ENCODE measurements around the gene RNF14. TPM values are rescaled to one million over a fixed set of nuclear protein-coding genes. Genes with fewer than 3 reads are reported as not detected.

The RNF14 gene
- total and polyA plus RNA-seq, 2 experiments from 2014 or later = 8.9 to 19.0 TPM

- peaks cover 2% of the 10 kb centered on the region; the same call in 1 of the 3 replicates for H3K9me3 Mint-ChIP-seq
Observed at GRCh38 chr5:142025637-142026036, 56.7 kb downstream of the RNF14 start.

GRCh38 chr5:142032150-142032549 is 63.2 kb downstream of the RNF14 start:
- Histone ChIP-seq H3K27me3 (ENCODE audit: insufficient read depth) (no peaks in the 10 kb centered on the region), H3K79me2 (replicated peaks; ENCODE audit: insufficient read depth) (no peaks in the 10 kb centered on the region), H4K20me1 (replicated peaks; ENCODE audit: insufficient read depth) (no peaks in the 10 kb centered on the region), H3K36me3 (ENCODE audit: insufficient read depth) (no peaks in the 10 kb centered on the region), H3K4me1 (ENCODE audit: insufficient read depth) (no peaks in the 10 kb centered on the region), H2AFZ (no peak overlapping the region), H3K4me2 (no peak overlapping the region), H3K27ac (ENCODE audit: low read depth) (no peak overlapping the region), H3F3A (replicated peaks; ENCODE audit: low read depth) (no peaks in the 10 kb centered on the region), H3K9me2 (ENCODE audit: insufficient read depth) (no peaks in the 10 kb centered on the region), H3K4me3 (no peak overlapping the region)
- H3K27me3 Mint-ChIP-seq (ENCODE audit: insufficient read depth, low read depth, poor library complexity) = peaks cover 5% of the 10 kb centered on the region
- H3K9me3 Mint-ChIP-seq = no peaks in the 10 kb centered on the region
- no peak overlapping the region for H3K4me3 Mint-ChIP-seq
- H3K36me3 Mint-ChIP-seq (ENCODE audit: low read depth) = no peaks in the 10 kb centered on the region
- TF ChIP-seq JUNB (IDR thresholded peaks at IDR 0.05; ENCODE audit: unreplicated experiment) = no peak
- no peak for TF ChIP-seq CTCF (conservative IDR thresholded peaks at IDR 0.05; ENCODE audit: low read depth in 2 of 2)
- TF ChIP-seq EZH2 (IDR thresholded peaks at IDR 0.05; ENCODE audit: low read depth, unreplicated experiment) = no peak
- TF ChIP-seq EZH2phosphoT487 (IDR thresholded peaks at IDR 0.05; ENCODE audit: unreplicated experiment) = no peak
- TF ChIP-seq NANOG (IDR thresholded peaks at IDR 0.05; ENCODE audit: borderline replicate concordance) = no peak
- TF ChIP-seq STAT1 (IDR thresholded peaks at IDR 0.05; ENCODE audit: unreplicated experiment) = no peak
- TF ChIP-seq, protein P1, sequence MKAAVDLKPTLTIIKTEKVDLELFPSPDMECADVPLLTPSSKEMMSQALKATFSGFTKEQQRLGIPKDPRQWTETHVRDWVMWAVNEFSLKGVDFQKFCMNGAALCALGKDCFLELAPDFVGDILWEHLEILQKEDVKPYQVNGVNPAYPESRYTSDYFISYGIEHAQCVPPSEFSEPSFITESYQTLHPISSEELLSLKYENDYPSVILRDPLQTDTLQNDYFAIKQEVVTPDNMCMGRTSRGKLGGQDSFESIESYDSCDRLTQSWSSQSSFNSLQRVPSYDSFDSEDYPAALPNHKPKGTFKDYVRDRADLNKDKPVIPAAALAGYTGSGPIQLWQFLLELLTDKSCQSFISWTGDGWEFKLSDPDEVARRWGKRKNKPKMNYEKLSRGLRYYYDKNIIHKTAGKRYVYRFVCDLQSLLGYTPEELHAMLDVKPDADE (IDR thresholded peaks at IDR 0.05) = no peak
- TF ChIP-seq, protein P2, sequence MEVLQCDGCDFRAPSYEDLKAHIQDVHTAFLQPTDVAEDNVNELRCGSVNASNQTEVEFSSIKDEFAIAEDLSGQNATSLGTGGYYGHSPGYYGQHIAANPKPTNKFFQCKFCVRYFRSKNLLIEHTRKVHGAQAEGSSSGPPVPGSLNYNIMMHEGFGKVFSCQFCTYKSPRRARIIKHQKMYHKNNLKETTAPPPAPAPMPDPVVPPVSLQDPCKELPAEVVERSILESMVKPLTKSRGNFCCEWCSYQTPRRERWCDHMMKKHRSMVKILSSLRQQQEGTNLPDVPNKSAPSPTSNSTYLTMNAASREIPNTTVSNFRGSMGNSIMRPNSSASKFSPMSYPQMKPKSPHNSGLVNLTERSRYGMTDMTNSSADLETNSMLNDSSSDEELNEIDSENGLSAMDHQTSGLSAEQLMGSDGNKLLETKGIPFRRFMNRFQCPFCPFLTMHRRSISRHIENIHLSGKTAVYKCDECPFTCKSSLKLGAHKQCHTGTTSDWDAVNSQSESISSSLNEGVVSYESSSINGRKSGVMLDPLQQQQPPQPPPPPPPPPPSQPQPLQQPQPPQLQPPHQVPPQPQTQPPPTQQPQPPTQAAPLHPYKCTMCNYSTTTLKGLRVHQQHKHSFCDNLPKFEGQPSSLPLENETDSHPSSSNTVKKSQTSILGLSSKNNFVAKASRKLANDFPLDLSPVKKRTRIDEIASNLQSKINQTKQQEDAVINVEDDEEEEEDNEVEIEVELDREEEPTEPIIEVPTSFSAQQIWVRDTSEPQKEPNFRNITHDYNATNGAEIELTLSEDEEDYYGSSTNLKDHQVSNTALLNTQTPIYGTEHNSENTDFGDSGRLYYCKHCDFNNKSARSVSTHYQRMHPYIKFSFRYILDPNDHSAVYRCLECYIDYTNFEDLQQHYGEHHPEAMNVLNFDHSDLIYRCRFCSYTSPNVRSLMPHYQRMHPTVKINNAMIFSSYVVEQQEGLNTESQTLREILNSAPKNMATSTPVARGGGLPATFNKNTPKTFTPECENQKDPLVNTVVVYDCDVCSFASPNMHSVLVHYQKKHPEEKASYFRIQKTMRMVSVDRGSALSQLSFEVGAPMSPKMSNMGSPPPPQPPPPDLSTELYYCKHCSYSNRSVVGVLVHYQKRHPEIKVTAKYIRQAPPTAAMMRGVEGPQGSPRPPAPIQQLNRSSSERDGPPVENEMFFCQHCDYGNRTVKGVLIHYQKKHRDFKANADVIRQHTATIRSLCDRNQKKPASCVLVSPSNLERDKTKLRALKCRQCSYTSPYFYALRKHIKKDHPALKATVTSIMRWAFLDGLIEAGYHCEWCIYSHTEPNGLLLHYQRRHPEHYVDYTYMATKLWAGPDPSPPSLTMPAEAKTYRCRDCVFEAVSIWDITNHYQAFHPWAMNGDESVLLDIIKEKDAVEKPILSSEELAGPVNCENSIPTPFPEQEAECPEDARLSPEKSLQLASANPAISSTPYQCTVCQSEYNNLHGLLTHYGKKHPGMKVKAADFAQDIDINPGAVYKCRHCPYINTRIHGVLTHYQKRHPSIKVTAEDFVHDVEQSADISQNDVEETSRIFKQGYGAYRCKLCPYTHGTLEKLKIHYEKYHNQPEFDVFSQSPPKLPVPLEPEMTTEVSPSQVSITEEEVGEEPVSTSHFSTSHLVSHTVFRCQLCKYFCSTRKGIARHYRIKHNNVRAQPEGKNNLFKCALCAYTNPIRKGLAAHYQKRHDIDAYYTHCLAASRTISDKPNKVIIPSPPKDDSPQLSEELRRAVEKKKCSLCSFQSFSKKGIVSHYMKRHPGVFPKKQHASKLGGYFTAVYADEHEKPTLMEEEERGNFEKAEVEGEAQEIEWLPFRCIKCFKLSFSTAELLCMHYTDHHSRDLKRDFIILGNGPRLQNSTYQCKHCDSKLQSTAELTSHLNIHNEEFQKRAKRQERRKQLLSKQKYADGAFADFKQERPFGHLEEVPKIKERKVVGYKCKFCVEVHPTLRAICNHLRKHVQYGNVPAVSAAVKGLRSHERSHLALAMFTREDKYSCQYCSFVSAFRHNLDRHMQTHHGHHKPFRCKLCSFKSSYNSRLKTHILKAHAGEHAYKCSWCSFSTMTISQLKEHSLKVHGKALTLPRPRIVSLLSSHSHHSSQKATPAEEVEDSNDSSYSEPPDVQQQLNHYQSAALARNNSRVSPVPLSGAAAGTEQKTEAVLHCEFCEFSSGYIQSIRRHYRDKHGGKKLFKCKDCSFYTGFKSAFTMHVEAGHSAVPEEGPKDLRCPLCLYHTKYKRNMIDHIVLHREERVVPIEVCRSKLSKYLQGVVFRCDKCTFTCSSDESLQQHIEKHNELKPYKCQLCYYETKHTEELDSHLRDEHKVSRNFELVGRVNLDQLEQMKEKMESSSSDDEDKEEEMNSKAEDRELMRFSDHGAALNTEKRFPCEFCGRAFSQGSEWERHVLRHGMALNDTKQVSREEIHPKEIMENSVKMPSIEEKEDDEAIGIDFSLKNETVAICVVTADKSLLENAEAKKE (CRISPR knock-in tag; IDR thresholded peaks at IDR 0.05) = no peak
- TF ChIP-seq ZNF114 (CRISPR knock-in tag; IDR thresholded peaks at IDR 0.05) = no peak
- DNase-seq (ENCODE audit: low spot score) (no peak), ATAC-seq (no peak)
- H3K27ac Mint-ChIP-seq = no peak overlapping the region
- no peaks in the 10 kb centered on the region for H3K4me1 Mint-ChIP-seq

More at GRCh38 chr5:142025637-142026036, 56.7 kb downstream of the RNF14 start:
- H3K4me2 ChIP-seq = peak overlapping the region; percentile 66; the same call in 1 of the 2 replicates
- H3K27ac Mint-ChIP-seq = no peak overlapping the region
- no peaks in the 10 kb centered on the region for H3K9me2 ChIP-seq (ENCODE audit: insufficient read depth)
- H3K27me3 ChIP-seq (ENCODE audit: insufficient read depth) = no peaks in the 10 kb centered on the region
- no peak for TF ChIP-seq ZNF331 (CRISPR knock-in tag; IDR thresholded peaks at IDR 0.05; ENCODE audit: low read depth)
- peak overlapping the region; percentile 52 for H3K4me3 ChIP-seq
- peak overlapping the region; percentile 82 for H3K4me3 Mint-ChIP-seq
- H3F3A ChIP-seq (replicated peaks; ENCODE audit: low read depth) = peaks cover 3% of the 10 kb centered on the region; the same call in 1 of the 2 replicates
- peaks cover 6% of the 10 kb centered on the region; the same call in 2 of the 3 replicates for H3K4me1 Mint-ChIP-seq
- DNase-seq (ENCODE audit: low spot score) (no peak), ATAC-seq (no peak)
- H3K4me1 ChIP-seq (ENCODE audit: insufficient read depth) = no peaks in the 10 kb centered on the region
- no peak overlapping the region for H3K27ac ChIP-seq (ENCODE audit: low read depth)
- H4K20me1 ChIP-seq (replicated peaks; ENCODE audit: insufficient read depth) = no peaks in the 10 kb centered on the region
- no peaks in the 10 kb centered on the region for H3K36me3 ChIP-seq (ENCODE audit: insufficient read depth)
- no peaks in the 10 kb centered on the region for H3K79me2 ChIP-seq (replicated peaks; ENCODE audit: insufficient read depth)
- no peak overlapping the region for H2AFZ ChIP-seq
- peaks cover 5% of the 10 kb centered on the region for H3K27me3 Mint-ChIP-seq (ENCODE audit: insufficient read depth, low read depth, poor library complexity)
- H3K36me3 Mint-ChIP-seq (ENCODE audit: low read depth) = no peaks in the 10 kb centered on the region
